MM.1S (cell line): ENCODE data around the gene CAPN15.

Experiments
- DNase-seq: peaks from one replicate; pipeline ENCODE4 v3.0.0-alpha.2; 2015
- H2AFZ ChIP-seq: fragments of 300-600 bp; sonication (generic); 2 replicates; pipeline ENCODE4 v1.6.0; 2016; ENCODE audit warnings: antibody characterized with exemption, low read length
- H3F3A ChIP-seq: fragments of 300-600 bp; sonication (generic); 2 replicates; pipeline ENCODE4 v1.6.1; 2016; ENCODE audit warnings: mild to moderate bottlenecking, antibody characterized with exemption, low read length, moderate library complexity, mixed read lengths; ENCODE audit not compliant: insufficient read depth
- H3K27ac ChIP-seq: fragments of 300-600 bp; sonication (generic); 2 replicates; pipeline ENCODE4 v1.5.1; 2016; ENCODE audit warnings: mild to moderate bottlenecking, low read length
- H3K27me3 ChIP-seq: fragments of 300-600 bp; sonication (generic); replicated peaks from 2 replicates; pipeline ENCODE4 v1.6.0; 2016; ENCODE audit warnings: low read length; ENCODE audit not compliant: insufficient read depth
- H3K36me3 ChIP-seq: fragments of 300-600 bp; sonication (generic); replicated peaks from 2 replicates; pipeline ENCODE4 v1.6.1; 2016; ENCODE audit warnings: mild to moderate bottlenecking, low read length, mixed read lengths; ENCODE audit not compliant: insufficient read depth
- H3K4me1 ChIP-seq: fragments of 300-600 bp; sonication (generic); 2 replicates; pipeline ENCODE4 v1.6.1; 2016; ENCODE audit warnings: low read length, mixed read lengths
- H3K4me2 ChIP-seq: fragments of 300-600 bp; sonication (generic); 2 replicates; pipeline ENCODE4 v1.6.0; 2016; ENCODE audit warnings: low read depth, low read length
- H3K4me3 ChIP-seq: fragments of 300-600 bp; sonication (generic); 2 replicates; pipeline ENCODE4 v1.5.1; 2016; ENCODE audit warnings: low read length, mixed read lengths
- H3K79me2 ChIP-seq: fragments of 300-600 bp; sonication (generic); 2 replicates; pipeline ENCODE4 v1.6.1; 2016; ENCODE audit warnings: mixed run types, low read length, mixed read lengths
- H3K9ac ChIP-seq: fragments of 300-600 bp; sonication (generic); 2 replicates; pipeline ENCODE4 v1.6.1; 2016; ENCODE audit warnings: low read length, mixed read lengths
- H3K9me2 ChIP-seq: fragments of 300-600 bp; sonication (generic); replicated peaks from 2 replicates; pipeline ENCODE4 v1.6.1; 2016; ENCODE audit warnings: mild to moderate bottlenecking, low read length, mixed read lengths; ENCODE audit not compliant: insufficient read depth
- H3K9me3 ChIP-seq: fragments of 300-600 bp; sonication (generic); replicated peaks from 2 replicates; pipeline ENCODE4 v1.6.1; 2016; ENCODE audit warnings: mild to moderate bottlenecking, low read length, mixed read lengths; ENCODE audit not compliant: insufficient read depth
- H4K20me1 ChIP-seq: fragments of 300-600 bp; sonication (generic); 2 replicates; pipeline ENCODE4 v1.6.1; 2016; ENCODE audit warnings: mild to moderate bottlenecking, low read length, moderate library complexity, mixed read lengths; ENCODE audit not compliant: insufficient read depth
- EZH2 ChIP-seq: fragments of 300-600 bp; sonication (generic); optimal IDR thresholded peaks from 2 replicates; pipeline ENCODE3; 2017; ENCODE audit warnings: low read depth, mild to moderate bottlenecking, antibody characterized with exemption, low read length, mixed read lengths
- EZH2phosphoT487 ChIP-seq: fragments of 300-600 bp; sonication (generic); IDR thresholded peaks from 2 replicates; pipeline ENCODE4 v1.6.1; 2018; ENCODE audit warnings: antibody characterized with exemption, low read length
- TF ChIP-seq, protein P1 (sequence below): fragments of 300-600 bp; sonication (generic); IDR thresholded peaks from 2 replicates; pipeline ENCODE4 v1.5.1; 2016; ENCODE audit warnings: antibody characterized with exemption, low read length, mixed read lengths

The CAPN15 gene

DNA sequence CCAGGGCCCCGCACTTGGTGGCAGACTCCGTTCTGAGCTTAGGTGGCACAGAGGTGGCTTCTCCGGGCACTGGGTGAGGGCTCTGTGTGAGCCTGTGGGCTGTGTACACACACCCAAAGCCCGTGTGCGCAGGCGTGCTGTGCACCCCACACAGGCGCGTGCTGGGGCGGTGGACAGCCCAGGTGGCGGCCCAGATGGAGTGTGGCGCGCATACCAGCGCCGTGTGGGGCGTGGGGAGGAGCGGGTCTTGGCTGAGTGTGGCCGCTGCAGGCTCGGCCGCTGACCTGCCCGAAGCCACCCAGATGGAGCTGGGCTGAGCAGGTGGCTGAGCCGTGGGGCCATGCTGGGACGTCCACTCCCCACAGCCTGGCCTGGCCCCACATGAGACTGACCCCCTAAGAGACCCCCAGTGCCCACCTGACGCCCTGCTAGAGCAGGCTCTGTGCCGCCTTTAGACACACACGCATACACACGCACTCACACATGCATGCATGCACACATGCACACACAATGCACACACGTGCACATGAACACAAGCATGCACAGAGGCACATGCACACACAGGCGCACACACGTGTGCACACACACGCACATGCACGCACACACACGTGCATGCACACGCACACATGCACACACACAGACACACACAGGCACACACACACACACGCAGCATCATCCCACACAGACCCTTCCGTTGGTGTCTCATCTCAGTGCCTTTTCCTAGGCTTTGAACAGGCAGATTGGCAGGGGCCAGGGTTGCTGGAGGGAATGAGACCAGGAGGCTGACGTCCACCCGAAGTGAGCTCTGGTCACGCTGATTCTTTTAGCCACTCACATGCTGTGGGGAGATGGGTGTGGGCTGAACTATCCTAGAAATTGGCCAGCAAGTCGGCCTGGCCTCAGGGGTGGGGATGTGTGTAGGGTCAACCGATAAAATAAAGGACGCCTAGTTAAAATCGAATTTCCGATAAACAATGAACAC is 34.7 kb downstream of the CAPN15 start:
- peaks cover 9% of the 10 kb centered on the region for H3K4me1 ChIP-seq
- no peaks in the 10 kb centered on the region for H3K9me3 ChIP-seq
- H3K9ac ChIP-seq, result no peak overlapping the region
- H3F3A ChIP-seq, result peaks cover 5% of the 10 kb centered on the region
- H3K4me2 ChIP-seq, result no peak overlapping the region
- TF ChIP-seq EZH2 (no peak), EZH2phosphoT487 (no peak)
- TF ChIP-seq, protein P1, sequence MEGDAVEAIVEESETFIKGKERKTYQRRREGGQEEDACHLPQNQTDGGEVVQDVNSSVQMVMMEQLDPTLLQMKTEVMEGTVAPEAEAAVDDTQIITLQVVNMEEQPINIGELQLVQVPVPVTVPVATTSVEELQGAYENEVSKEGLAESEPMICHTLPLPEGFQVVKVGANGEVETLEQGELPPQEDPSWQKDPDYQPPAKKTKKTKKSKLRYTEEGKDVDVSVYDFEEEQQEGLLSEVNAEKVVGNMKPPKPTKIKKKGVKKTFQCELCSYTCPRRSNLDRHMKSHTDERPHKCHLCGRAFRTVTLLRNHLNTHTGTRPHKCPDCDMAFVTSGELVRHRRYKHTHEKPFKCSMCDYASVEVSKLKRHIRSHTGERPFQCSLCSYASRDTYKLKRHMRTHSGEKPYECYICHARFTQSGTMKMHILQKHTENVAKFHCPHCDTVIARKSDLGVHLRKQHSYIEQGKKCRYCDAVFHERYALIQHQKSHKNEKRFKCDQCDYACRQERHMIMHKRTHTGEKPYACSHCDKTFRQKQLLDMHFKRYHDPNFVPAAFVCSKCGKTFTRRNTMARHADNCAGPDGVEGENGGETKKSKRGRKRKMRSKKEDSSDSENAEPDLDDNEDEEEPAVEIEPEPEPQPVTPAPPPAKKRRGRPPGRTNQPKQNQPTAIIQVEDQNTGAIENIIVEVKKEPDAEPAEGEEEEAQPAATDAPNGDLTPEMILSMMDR, result no peak
- H2AFZ ChIP-seq, result no peak overlapping the region
- DNase-seq, result no peak
- no peaks in the 10 kb centered on the region for H3K36me3 ChIP-seq
- peaks cover 2% of the 10 kb centered on the region; the same call in 1 of the 2 replicates for H3K79me2 ChIP-seq
- no peak overlapping the region for H3K4me3 ChIP-seq
- no peak overlapping the region for H3K27ac ChIP-seq
- peaks cover 49% of the 10 kb centered on the region for H3K27me3 ChIP-seq
- no peaks in the 10 kb centered on the region for H3K9me2 ChIP-seq
- no peaks in the 10 kb centered on the region for H4K20me1 ChIP-seq

DNA sequence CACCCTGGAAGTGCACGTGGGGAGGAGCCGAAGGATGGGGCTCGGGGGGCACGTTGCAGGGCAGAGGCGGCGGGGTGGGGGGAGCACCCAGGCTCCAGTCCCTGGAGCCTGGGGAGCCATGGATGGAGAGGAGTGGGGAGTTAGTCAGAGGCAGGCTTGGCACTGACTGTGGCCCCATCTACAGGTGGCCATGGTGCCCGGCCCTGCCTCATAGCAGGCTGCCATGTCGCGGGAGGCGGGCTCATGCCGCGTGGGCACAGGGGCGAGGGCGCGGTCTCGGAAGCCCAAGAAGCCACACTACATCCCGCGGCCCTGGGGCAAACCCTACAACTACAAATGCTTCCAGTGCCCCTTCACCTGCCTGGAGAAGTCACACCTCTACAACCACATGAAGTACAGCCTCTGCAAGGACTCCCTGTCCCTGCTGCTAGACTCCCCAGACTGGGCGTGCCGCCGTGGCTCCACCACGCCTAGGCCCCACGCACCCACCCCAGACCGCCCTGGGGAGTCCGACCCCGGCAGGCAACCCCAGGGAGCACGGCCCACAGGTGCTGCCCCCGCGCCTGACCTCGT is 35.6 kb downstream of the CAPN15 start:
- Histone ChIP-seq H3K9ac (no peak overlapping the region), H2AFZ (no peak overlapping the region), H3K4me2 (no peak overlapping the region), H3K9me2 (no peaks in the 10 kb centered on the region), H3K79me2 (peaks cover 9% of the 10 kb centered on the region; the same call in 1 of the 2 replicates), H3K27me3 (peaks cover 40% of the 10 kb centered on the region), H3F3A (peaks cover 6% of the 10 kb centered on the region), H4K20me1 (no peaks in the 10 kb centered on the region), H3K4me1 (peaks cover 14% of the 10 kb centered on the region), H3K36me3 (no peaks in the 10 kb centered on the region), H3K27ac (no peak overlapping the region), H3K9me3 (no peaks in the 10 kb centered on the region), H3K4me3 (no peak overlapping the region)
- TF ChIP-seq EZH2phosphoT487, result no peak
- TF ChIP-seq EZH2, result no peak
- no peak for DNase-seq

DNA sequence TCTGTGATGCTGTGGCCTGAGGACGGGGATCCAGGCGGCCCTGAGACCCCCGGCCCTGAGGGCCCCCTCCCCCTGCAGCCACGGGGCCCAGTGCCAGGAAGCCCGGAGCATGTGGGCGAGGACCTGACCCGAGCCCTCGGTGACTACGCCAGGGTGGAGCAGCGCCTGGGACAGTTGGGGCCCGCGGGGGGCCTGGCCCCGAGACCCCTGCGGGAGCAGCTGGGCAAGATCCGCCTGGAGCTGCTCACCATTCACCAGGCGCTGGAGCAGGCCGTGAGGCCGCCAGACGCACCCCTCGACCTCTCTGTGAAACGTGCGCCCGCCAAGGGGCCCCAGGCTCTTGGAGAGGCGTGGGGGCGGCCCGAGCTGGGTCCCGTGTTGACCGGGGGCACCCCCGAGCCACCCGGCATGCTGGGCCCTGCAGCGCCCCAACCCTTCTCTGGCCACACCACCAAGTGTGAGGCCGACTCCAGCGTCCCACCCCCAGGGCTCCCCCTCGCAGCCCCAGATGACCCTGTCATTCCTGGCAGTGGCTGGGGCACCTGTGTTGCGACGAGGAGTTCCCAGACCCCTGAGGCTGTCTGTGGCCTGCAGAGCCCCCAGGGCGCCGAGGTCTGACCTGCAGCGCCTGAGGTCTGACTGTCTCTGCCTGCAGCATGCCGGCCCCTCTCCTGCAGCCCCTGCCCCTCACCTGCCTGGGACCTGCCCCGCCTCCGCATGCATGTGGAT is 37.3 kb downstream of the CAPN15 start:
- H2AFZ ChIP-seq, result no peak overlapping the region
- H3K9me2 ChIP-seq, result no peaks in the 10 kb centered on the region
- DNase-seq, result no peak
- H3F3A ChIP-seq, result peaks cover 6% of the 10 kb centered on the region
- no peak overlapping the region for H3K27ac ChIP-seq
- no peak overlapping the region for H3K4me2 ChIP-seq
- peaks cover 19% of the 10 kb centered on the region for H3K4me1 ChIP-seq
- no peak overlapping the region for H3K9ac ChIP-seq
- H3K4me3 ChIP-seq, result no peak overlapping the region
- peaks cover 23% of the 10 kb centered on the region for H3K27me3 ChIP-seq
- TF ChIP-seq EZH2 (no peak), EZH2phosphoT487 (no peak)
- TF ChIP-seq, protein P1, result no peak
- H3K9me3 ChIP-seq, result no peaks in the 10 kb centered on the region
- H3K36me3 ChIP-seq, result no peaks in the 10 kb centered on the region
- peaks cover 9% of the 10 kb centered on the region; the same call in 1 of the 2 replicates for H3K79me2 ChIP-seq
- no peaks in the 10 kb centered on the region for H4K20me1 ChIP-seq
